Measurements from ENCODE around the gene KCP. TPM values are rescaled to one million over a fixed set of nuclear protein-coding genes. Genes with fewer than 3 reads are reported as not detected.
A peak's percentile ranks its signal among the peaks of the same experiment; 100 is the strongest.

Gene KCP
- total RNA-seq, 2 donors from 2014 or later: 0.31 to 0.50 TPM

GRCh38 chr7:128880791-128881457 is 29.6 kb downstream of the KCP start:
- ATAC-seq: no peak
- intact Hi-C loops (cut with DNase I): loop anchor here (5.0 to 10.0 kb wide), 3 partner anchors 266 to 406 kb away; partner anchors contain the start of gene METTL2B (in 1 of the 2)
- DNase-seq: no peak

- ATAC-seq (peak; percentile 72 to 84), DNase-seq (peak; percentile 64)
- intact Hi-C loops (cut with DNase I): loop anchor here (5.0 to 10.0 kb wide), 3 partner anchors 265 to 405 kb away; partner anchors contain the start of gene METTL2B (in 1 of the 2)
These were observed 30.4 kb downstream of the KCP start for GRCh38 chr7:128879939-128880746.

GRCh38 chr7:128879461-128879938 is 31.0 kb downstream of the KCP start:
- DNase-seq (no peak), ATAC-seq (no peak)

DNA sequence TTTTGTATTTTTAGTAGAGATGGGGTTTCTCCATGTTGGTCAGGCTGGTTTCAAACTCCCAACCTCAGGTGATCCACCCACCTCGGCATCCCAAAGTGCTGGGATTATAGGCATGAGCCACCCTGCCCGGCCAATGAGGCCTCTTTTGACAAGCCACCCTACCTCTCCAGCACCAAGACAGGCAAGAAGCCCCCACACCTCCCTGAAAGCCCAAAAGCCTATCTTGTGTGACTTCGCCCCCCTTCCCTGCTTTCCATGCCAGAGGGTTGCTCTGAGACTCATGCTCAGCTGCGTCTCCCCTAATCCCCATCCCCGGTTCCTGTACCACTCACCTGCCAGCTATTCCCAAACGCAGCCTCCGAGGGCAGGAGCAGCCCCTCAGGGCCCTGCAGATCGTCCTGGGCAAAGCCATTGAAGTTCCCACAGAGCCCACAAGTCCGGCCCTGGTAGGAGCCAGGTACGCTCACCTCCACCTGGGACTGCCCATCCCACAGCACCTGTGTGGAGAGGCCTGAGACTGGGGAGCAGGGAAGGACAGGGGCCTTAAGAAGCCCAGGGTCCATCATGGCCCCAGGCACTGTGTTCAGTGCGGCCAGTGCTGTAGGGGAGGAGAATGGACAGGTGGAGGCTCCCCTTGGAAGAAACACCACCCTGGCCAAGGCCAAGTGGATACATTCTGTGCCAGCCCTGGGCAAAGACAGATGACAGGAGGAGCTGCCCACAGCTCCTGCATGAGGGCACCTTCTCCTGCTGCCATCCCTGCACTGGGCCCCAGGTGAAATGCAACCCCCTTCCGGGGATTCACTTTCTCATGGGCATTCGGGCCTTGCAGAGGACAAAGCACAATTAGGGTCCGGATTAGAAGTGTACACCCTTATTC is 32.0 kb downstream of the KCP start:
- DNase-seq (no peak), ATAC-seq (no peak)
- intact Hi-C loops (cut with DNase I): no loop called here

More at GRCh38 chr7:128879461-128879938, 31.0 kb downstream of the KCP start:
- intact Hi-C loops (cut with DNase I): no loop called here

- no peak for ATAC-seq
- no peak for DNase-seq
- intact Hi-C loops (cut with DNase I): no loop called here
These were observed 32.8 kb downstream of the KCP start for GRCh38 chr7:128877756-128878120.

DNA sequence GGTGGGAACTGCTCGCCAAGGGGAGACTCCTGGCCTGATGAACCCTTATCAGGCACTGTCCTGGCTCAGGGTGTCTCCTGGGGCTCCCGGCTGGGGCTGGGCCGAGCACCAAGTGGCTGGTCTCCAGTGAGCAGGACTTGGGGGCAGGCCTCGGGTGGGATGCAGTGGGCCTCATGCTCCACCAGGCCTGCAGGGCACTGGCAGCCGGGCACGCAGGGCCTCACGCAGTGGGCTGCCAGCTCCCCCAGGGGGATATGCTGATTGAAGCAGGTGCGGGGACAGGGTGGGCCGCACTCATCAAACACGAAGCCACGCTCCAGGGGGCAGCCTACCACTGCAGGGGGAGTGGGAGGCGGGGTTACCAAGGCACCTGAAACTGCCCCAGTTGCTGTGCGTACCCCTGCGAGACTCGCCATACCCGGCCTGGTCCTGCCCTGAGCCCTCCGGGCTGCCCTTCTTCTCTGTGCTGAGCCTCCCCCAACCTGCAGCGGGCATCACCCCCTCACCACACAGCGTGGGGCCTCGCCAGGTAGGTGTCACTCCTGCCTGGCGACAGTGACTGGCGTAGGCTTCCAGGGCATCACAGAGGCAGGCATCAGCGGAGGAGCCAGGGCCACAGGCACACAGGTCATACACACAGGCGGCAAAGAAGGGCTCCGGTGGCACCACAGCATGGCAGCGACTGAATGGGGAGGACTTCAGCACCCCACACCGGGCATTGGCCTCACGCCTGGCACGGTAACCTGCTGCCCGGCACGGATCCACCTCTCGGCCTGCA is 33.3 kb downstream of the KCP start:
- intact Hi-C loops (cut with DNase I): no loop called here
- no peak for DNase-seq
- ATAC-seq: no peak

GRCh38 chr7:128876586-128876977 is 33.9 kb downstream of the KCP start:
- DNase-seq: no peak
- intact Hi-C loops (cut with DNase I): no loop called here
- no peak for ATAC-seq

- DNase-seq (no peak), ATAC-seq (no peak)
- intact Hi-C loops (cut with DNase I): no loop called here
These were observed 34.4 kb downstream of the KCP start for GRCh38 chr7:128876127-128876526.

DNA sequence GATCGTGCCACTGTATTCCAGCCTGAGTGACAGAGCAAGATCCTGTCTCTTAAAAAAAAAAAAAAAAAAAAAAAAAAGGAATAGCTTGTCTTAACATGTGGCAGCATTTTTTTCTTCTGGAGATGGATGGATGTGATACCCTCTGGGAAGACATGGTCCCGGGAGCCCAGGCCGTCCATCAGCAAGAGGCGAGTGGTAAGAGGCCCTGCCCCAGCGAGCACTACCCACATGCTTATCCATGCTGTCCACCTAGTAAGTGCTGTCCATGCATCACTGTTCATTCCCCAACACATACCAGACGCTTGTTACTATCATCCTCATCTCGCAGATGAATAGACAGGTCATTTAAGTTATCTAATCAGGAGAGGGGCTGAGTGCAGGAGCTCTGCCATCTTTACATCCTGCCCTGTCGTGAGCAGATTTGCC is 35.0 kb downstream of the KCP start:
- no peak for ATAC-seq
- no peak for DNase-seq
- intact Hi-C loops (cut with DNase I): no loop called here

GRCh38 chr7:128874140-128875031 is 36.1 kb downstream of the KCP start:
- DNase-seq: no peak
- ATAC-seq: no peak
- intact Hi-C loops (cut with DNase I): no loop called here

GRCh38 chr7:128873234-128873633 is 37.3 kb downstream of the KCP start:
- no peak for DNase-seq
- no peak for ATAC-seq
- intact Hi-C loops (cut with DNase I): no loop called here

- intact Hi-C loops (cut with DNase I): no loop called here
- no peak for ATAC-seq
- DNase-seq: no peak
These were observed 38.1 kb downstream of the KCP start for GRCh38 chr7:128872394-128872824.

DNA sequence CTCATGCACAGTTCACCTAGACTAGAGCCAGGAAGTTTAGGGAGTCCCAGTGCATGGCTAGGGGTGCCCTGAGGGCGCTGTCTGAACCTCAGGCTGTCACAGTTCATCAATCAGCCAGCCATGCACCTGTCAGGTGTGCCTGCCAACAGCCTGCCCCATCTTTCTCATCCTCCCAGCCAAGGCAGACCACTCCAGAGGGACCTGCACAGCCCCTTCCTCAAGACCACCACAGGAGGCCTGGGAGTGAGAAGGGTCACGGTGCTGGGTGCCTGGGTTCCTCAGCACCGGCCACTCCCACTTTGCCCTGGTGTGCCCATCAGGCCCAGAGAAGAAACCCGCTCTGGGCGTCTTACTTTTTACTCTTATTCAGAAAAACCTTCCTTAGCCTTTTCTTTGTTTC is 39.5 kb downstream of the KCP start:
- intact Hi-C loops (cut with DNase I): no loop called here
- DNase-seq (no peak), ATAC-seq (no peak)

DNA sequence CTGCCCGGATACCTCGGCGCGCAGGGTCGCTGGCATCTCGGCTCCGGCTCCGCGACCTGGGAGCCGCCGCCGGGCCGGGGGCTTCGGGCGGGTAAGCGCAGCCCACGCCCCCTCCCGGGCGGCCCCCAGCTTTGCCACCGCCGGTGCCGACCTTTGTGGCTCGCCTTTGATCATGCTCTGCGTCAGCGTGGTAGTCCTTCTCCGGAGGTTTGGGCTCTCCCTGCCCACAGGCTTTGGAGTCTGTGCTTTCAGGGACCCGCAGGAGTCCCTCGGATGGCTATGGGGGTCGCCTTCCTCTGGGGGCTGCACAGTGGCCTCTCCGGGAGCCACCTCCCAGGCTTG is 40.6 kb downstream of the KCP start:
- DNase-seq: no peak
- intact Hi-C loops (cut with DNase I): no loop called here
- peak; percentile 2 to 9 for ATAC-seq

GRCh38 chr7:128869138-128869943 is 41.2 kb downstream of the KCP start:
- intact Hi-C loops (cut with DNase I): no loop called here
- ATAC-seq: peak; percentile 76 to 86
- peak; percentile 70 for DNase-seq

- no peak for DNase-seq
- peak in 1 of 2 donors; percentile 2 for ATAC-seq
- intact Hi-C loops (cut with DNase I): no loop called here
These were observed 41.8 kb downstream of the KCP start for GRCh38 chr7:128868624-128869137.

Measured in left cardiac atrium (tissue), 4 donors.